ENCODE results near the gene ZFP36. TPM values are rescaled to one million over a fixed set of nuclear protein-coding genes. Genes with fewer than 3 reads are reported as not detected.

ZFP36 gene
- total RNA-seq, 1 donor from 2014 or later = 631 TPM

DNA sequence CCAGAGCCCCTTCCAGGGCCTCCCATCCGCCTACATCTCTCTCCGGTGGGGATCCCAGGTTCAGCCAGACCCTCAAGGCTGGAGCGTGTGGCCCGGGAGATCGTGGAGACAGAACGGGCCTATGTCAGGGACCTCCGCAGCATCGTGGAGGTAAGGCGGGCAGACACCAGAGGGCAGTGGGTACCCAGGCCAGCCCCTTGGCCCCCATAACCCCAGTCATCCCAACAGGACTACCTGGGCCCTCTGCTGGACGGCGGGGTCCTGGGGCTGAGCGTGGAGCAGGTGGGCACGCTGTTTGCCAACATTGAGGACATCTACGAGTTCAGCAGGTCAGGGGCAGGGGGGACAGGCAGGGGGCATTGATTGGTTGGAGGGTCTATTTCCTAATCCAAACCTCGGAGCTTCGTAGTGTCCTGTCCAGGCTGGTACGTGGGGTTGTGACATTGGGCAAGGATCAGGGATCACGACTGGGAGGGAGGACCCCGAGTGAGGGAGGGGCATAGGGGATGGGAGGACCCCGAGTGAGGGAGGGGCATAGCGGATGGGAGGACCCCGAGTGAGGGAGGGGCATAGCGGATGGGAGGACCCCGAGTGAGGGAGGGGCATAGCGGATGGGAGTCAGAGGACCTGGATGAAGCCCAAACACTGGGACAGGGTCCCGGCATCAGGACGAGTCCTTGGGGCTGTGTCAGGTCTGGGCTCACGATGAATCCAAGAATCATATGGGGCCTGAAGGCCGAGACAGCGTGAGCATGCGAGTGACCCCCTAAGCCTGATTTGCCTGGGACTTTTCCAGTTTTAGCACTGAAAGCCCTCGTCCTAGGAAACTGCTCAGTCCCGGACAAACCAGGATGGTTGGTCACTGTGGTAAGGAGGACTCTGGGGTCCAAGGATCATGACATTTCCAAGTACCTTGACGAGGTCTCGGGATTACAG, 8.7 kb downstream of the ZFP36 start:
- Histone ChIP-seq H3K9me3 (no peaks in the 10 kb centered on the region), H3K27me3 (no peaks in the 10 kb centered on the region), H3K27ac (peak overlapping the region; percentile 100), H3K4me3 (peak overlapping the region; percentile 92 to 97), H3K36me3 (peaks cover 0 to 32% of the 10 kb centered on the region in 2 donors), H3K4me1 (peaks cover 49% of the 10 kb centered on the region)
- TF ChIP-seq POLR2A (IDR thresholded peaks at IDR 0.05) (no peak), POLR2AphosphoS5 (IDR thresholded peaks at IDR 0.05; ENCODE audit: insufficient read depth in 1 of 2, low read depth in 1 of 2) (no peak)
- TF ChIP-seq, protein P1, sequence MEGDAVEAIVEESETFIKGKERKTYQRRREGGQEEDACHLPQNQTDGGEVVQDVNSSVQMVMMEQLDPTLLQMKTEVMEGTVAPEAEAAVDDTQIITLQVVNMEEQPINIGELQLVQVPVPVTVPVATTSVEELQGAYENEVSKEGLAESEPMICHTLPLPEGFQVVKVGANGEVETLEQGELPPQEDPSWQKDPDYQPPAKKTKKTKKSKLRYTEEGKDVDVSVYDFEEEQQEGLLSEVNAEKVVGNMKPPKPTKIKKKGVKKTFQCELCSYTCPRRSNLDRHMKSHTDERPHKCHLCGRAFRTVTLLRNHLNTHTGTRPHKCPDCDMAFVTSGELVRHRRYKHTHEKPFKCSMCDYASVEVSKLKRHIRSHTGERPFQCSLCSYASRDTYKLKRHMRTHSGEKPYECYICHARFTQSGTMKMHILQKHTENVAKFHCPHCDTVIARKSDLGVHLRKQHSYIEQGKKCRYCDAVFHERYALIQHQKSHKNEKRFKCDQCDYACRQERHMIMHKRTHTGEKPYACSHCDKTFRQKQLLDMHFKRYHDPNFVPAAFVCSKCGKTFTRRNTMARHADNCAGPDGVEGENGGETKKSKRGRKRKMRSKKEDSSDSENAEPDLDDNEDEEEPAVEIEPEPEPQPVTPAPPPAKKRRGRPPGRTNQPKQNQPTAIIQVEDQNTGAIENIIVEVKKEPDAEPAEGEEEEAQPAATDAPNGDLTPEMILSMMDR (IDR thresholded peaks at IDR 0.05) = no peak
- intact Hi-C loops (cut with DNase I) = no loop called here
- DNase-seq (ENCODE audit: extremely low spot score in 2 of 2) = no peak

DNA sequence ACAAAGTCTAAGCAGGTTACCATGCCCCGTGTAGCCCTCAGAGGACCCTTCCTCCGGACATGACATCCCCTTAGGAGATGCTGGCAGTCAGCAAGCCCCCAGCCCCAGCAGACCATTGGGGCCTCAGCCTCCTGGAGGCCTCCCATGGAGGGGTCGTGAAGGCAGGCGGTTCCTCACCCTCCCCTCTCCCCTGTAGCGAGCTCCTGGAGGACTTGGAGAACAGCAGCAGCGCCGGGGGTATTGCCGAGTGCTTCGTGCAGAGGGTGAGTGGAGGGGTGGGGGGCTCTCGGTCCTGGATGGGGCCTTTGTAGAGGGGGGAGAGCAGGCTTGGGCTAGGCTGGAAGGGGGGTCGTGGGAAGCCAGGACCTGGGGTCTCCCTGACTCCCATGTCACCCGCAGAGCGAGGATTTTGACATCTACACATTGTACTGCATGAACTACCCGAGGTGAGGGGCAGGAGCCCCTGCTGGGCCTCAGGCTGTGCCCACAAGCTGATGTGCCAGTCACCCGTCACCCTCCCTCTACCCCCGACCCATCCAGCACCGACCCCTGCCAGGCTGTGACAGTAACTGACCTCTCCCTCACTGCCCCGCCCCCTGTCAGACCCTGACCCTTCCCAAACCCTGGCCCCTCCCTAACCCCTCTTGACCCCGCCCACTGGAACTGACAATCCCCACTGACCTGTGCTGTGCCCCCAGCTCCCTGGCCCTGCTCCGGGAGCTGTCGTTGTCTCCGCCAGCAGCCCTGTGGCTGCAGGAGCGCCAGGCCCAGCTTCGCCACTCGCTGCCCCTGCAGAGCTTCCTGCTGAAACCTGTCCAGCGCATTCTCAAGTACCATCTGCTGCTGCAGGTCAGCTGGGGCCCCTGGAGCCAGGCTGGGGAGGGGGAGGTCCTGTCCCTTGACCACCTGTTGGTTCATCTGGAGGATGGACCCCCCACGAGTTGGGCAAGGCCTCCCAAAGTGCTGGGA, 9.8 kb downstream of the ZFP36 start:
- Histone ChIP-seq H3K9me3 (no peaks in the 10 kb centered on the region), H3K36me3 (peaks cover 0 to 37% of the 10 kb centered on the region in 2 donors), H3K27ac (no peak overlapping the region), H3K27me3 (no peaks in the 10 kb centered on the region), H3K4me3 (no peak overlapping the region), H3K4me1 (peaks cover 39% of the 10 kb centered on the region)
- intact Hi-C loops (cut with DNase I) = no loop called here
- TF ChIP-seq POLR2A (IDR thresholded peaks at IDR 0.05) (no peak), POLR2AphosphoS5 (IDR thresholded peaks at IDR 0.05; ENCODE audit: insufficient read depth in 1 of 2, low read depth in 1 of 2) (no peak)
- TF ChIP-seq, protein P1 (IDR thresholded peaks at IDR 0.05) = no peak
- DNase-seq (ENCODE audit: extremely low spot score in 2 of 2) = no peak

DNA sequence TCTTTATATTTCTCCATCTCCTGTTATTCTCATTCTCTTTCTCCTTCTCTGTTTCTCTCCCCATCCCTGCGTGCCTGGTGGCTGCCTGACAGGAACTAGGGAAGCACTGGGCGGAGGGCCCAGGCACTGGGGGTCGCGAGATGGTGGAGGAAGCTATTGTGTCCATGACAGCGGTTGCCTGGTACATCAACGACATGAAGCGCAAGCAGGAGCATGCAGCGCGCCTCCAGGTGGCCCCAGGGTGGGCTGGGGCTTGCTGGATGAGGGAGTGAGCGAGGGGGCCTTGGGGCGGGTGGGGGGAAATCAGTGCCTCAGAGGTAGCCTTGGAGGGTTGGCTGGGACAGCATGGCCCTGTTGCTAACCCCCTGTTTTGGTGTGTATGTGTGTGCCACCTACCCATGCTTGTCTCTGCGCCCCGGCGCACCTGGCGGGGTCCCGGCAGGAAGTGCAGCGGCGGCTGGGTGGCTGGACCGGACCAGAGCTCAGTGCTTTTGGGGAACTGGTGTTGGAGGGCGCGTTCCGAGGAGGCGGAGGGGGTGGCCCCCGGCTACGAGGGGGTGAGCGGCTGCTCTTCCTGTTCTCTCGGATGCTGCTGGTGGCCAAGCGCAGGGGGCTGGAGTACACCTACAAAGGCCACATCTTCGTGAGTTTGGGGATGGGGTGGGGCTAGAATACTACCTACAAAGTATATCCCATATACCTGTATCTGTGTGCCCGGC, 11.0 kb downstream of the ZFP36 start:
- H3K9me3 ChIP-seq = no peaks in the 10 kb centered on the region
- H3K36me3 ChIP-seq = peaks cover 0 to 37% of the 10 kb centered on the region in 2 donors
- peaks cover 36% of the 10 kb centered on the region for H3K4me1 ChIP-seq
- no peak for TF ChIP-seq POLR2A (IDR thresholded peaks at IDR 0.05)
- TF ChIP-seq, protein P1 (IDR thresholded peaks at IDR 0.05) = no peak
- no peak for TF ChIP-seq POLR2AphosphoS5 (IDR thresholded peaks at IDR 0.05; ENCODE audit: insufficient read depth in 1 of 2, low read depth in 1 of 2)
- H3K4me3 ChIP-seq = no peak overlapping the region
- no peak for DNase-seq (ENCODE audit: extremely low spot score in 2 of 2)
- H3K27me3 ChIP-seq = no peaks in the 10 kb centered on the region
- no peak overlapping the region for H3K27ac ChIP-seq
- intact Hi-C loops (cut with DNase I) = no loop called here

DNA sequence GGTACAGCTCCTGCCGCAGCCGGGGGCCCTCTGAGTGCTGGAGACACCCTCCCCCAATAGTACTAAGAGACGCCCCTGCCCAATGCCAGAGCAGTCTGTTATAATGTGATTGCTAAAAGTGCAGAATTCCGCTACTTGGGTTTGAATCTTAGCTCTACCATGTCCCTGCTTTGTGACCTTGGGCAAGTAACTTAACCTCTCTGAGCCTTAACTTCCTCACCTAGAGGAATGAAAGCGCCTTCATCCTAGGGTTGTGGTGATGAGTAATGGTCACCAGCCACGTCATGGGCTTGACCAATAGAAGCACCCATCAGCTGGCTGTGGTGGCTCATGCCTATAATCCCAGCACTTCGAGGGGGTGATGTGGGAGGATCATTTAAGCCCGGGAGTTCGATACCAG, 12.4 kb downstream of the ZFP36 start:
- Histone ChIP-seq H3K27me3 (no peaks in the 10 kb centered on the region), H3K9me3 (no peaks in the 10 kb centered on the region), H3K4me1 (peaks cover 30% of the 10 kb centered on the region), H3K36me3 (peaks cover 0 to 37% of the 10 kb centered on the region in 2 donors), H3K27ac (no peak overlapping the region), H3K4me3 (no peak overlapping the region)
- intact Hi-C loops (cut with DNase I) = no loop called here
- TF ChIP-seq POLR2A (IDR thresholded peaks at IDR 0.05) = no peak
- TF ChIP-seq POLR2AphosphoS5 (IDR thresholded peaks at IDR 0.05; ENCODE audit: insufficient read depth in 1 of 2, low read depth in 1 of 2) = no peak
- TF ChIP-seq, protein P1 (IDR thresholded peaks at IDR 0.05) = no peak
- no peak for DNase-seq (ENCODE audit: extremely low spot score in 2 of 2)

Data from vagina (tissue), 2 donors.